Ascending aorta (tissue), 2 donors: Measurements from ENCODE around the gene CAV1. TPM values are rescaled to one million over a fixed set of nuclear protein-coding genes. Genes with fewer than 3 reads are reported as not detected.
"Not testable (repeated sequence)": the region's sequence is repeated elsewhere in the genome, so short reads cannot be mapped to it uniquely, and the experiment has no call there.

Experiments
- DNase-seq, 2 donors: peaks; one replicate each; pipeline ENCODE4 v3.0.0-alpha.2; 2019; ENCODE audit warnings: low spot score in 2 of 2
- H3K27ac ChIP-seq, 2 donors: fragments of 200-600 bp; sonication (generic); one replicate each; pipeline ENCODE4 v1.5.1; 2016 to 2017; ENCODE audit warnings: mild to moderate bottlenecking in 1 of 2
- H3K27me3 ChIP-seq: fragments of 200-600 bp; sonication (generic); one replicate; pipeline ENCODE4 v1.5.1; 2017
- H3K36me3 ChIP-seq, 2 donors: fragments of 200-600 bp; sonication (generic); one replicate each; pipeline ENCODE4 v1.5.1; 2016
- H3K4me1 ChIP-seq, 2 donors: fragments of 200-600 bp; sonication (generic); one replicate each; pipeline ENCODE4 v1.5.1; 2016 to 2017; ENCODE audit warnings: mild to moderate bottlenecking in 1 of 2
- H3K4me3 ChIP-seq, 2 donors: fragments of 200-600 bp; sonication (generic); one replicate each; pipeline ENCODE4 v1.5.1; 2016 to 2017; ENCODE audit warnings: mild to moderate bottlenecking in 1 of 2
- H3K9me3 ChIP-seq, 2 donors: fragments of 200-600 bp; sonication (generic); one replicate each; pipeline ENCODE4 v1.5.1; 2016
- CTCF ChIP-seq, 3 experiments: fragments of 200-600 bp in 2 of 3; fragments of 450-650 bp in 1 of 3; sonication (generic) in 2 of 3; IDR thresholded peaks; one replicate each; pipeline ENCODE4 v1.5.1; 2016 to 2019; ENCODE audit warnings: antibody characterized with exemption in 3 of 3, mild to moderate bottlenecking in 1 of 3, moderate library complexity in 1 of 3
- intact Hi-C: fragments of 100-400 bp; cut with DNase I; formaldehyde crosslinking; loops from one replicate; pipeline ENCODE4 v1.15.1; 2023
- total RNA-seq: library from RNA; depleted of rRNA; stranded (reverse); fragments of >200 nt; gene quantifications from one replicate; pipeline ENCODE4 v1.1.0, GENCODE V29; 2016

The CAV1 gene
- total RNA-seq, 1 donor from 2014 or later, result 156 TPM

GRCh38 chr7:116584721-116585120, 59.9 kb downstream of the CAV1 start:
- intact Hi-C loops, result loop anchor here (5.0 kb wide), 2 partner anchors 142 to 227 kb away; no protein-coding TSS in a partner anchor
- H3K27ac ChIP-seq, result peak overlapping the region; percentile 69 to 80

GRCh38 chr7:116585392-116585791, 60.6 kb downstream of the CAV1 start:
- TF ChIP-seq CTCF (IDR thresholded peaks at IDR 0.05), result no peak
- Histone ChIP-seq H3K9me3 (no peaks in the 10 kb centered on the region), H3K27ac (peak overlapping the region in 1 of 2 donors; percentile 80), H3K4me1 (peaks cover 9 to 25% of the 10 kb centered on the region in 2 donors), H3K27me3 (no peaks in the 10 kb centered on the region), H3K36me3 (no peaks in the 10 kb centered on the region), H3K4me3 (no peak overlapping the region)
- DNase-seq, result no peak
- intact Hi-C loops, result no loop called here

More at GRCh38 chr7:116584721-116585120, 59.9 kb downstream of the CAV1 start:
- H3K4me3 ChIP-seq, result no peak overlapping the region
- no peaks in the 10 kb centered on the region for H3K27me3 ChIP-seq
- no peaks in the 10 kb centered on the region for H3K36me3 ChIP-seq
- DNase-seq, result no peak
- peaks cover 9 to 25% of the 10 kb centered on the region in 2 donors for H3K4me1 ChIP-seq
- TF ChIP-seq CTCF (IDR thresholded peaks at IDR 0.05), result no peak
- no peaks in the 10 kb centered on the region for H3K9me3 ChIP-seq

- Histone ChIP-seq H3K27ac (no peak overlapping the region), H3K36me3 (no peaks in the 10 kb centered on the region), H3K27me3 (no peaks in the 10 kb centered on the region), H3K4me3 (no peak overlapping the region), H3K4me1 (peaks cover 9 to 25% of the 10 kb centered on the region in 2 donors), H3K9me3 (no peaks in the 10 kb centered on the region)
- DNase-seq, result no peak
- no peak for TF ChIP-seq CTCF (IDR thresholded peaks at IDR 0.05)
- intact Hi-C loops, result no loop called here
Measured at GRCh38 chr7:116585967-116586366, 61.1 kb downstream of the CAV1 start.

- H3K27me3 ChIP-seq, DNase-seq, H3K36me3 ChIP-seq, H3K4me3 ChIP-seq, intact Hi-C loops, H3K9me3 ChIP-seq, H3K27ac ChIP-seq: not testable (repeated sequence)
- H3K4me1 ChIP-seq, result peaks cover 9 to 23% of the 10 kb centered on the region in 2 donors
Measured at GRCh38 chr7:116587200-116587599, 62.4 kb downstream of the CAV1 start.

GRCh38 chr7:116588225-116588624, 63.4 kb downstream of the CAV1 start:
- TF ChIP-seq CTCF (IDR thresholded peaks at IDR 0.05), result no peak
- intact Hi-C loops, result loop anchor here (1.0 kb wide), 1 partner anchor 329 kb away; no protein-coding TSS in a partner anchor
- no peak for DNase-seq
- no peaks in the 10 kb centered on the region for H3K36me3 ChIP-seq
- H3K4me3 ChIP-seq, result no peak overlapping the region
- no peaks in the 10 kb centered on the region for H3K27me3 ChIP-seq
- peak overlapping the region; percentile 5 to 52 for H3K27ac ChIP-seq
- peaks cover 0 to 15% of the 10 kb centered on the region in 2 donors for H3K4me1 ChIP-seq
- no peaks in the 10 kb centered on the region for H3K9me3 ChIP-seq

GRCh38 chr7:116588641-116589594, 64.1 kb downstream of the CAV1 start:
- H3K9me3 ChIP-seq, result no peaks in the 10 kb centered on the region

More at GRCh38 chr7:116588641-116589594, 64.1 kb downstream of the CAV1 start:
- Histone ChIP-seq H3K27me3 (no peaks in the 10 kb centered on the region), H3K36me3 (no peaks in the 10 kb centered on the region), H3K4me3 (no peak overlapping the region), H3K4me1 (peaks cover 0 to 14% of the 10 kb centered on the region in 2 donors), H3K27ac (peak overlapping the region; percentile 5 to 52)
- intact Hi-C loops, result loop anchor here (1.0 kb wide), 1 partner anchor 330 kb away; no protein-coding TSS in a partner anchor
- DNase-seq, result no peak
- TF ChIP-seq CTCF (IDR thresholded peaks at IDR 0.05), result peak; percentile 51 to 78 (median 64)
